GM11168 (cell line): ENCODE results near the gene RUFY1.

Experiments
- in situ Hi-C: fragments of 300-500 bp; cut with MboI; formaldehyde crosslinking; loops from one replicate; pipeline ENCODE4 v1.12.0; 2022; ENCODE audit warnings: low sequenced_read_pairs; ENCODE audit not compliant: unreplicated experiment

RUFY1 gene

DNA sequence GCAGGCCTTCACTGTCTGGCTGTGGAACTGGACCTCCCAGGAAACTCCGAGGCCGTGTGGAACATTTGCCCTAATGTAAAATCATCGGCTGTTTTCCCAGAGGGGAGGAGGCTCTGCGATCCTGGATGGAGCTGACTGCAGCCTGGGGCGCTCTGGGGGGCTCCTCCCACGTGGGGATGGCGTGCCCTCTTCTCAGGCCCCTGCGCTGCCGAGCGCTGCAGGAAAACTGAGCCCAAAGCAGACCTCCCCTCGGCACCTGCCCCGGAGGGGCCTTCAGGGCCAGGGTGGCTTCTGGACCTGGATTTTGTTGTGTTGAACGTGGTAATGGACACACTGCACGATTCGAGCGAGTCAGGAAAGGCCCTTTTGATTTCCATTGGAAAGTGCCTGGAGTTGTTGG lies 49.2 kb downstream of the RUFY1 start:
- in situ Hi-C loops: no loop called here

DNA sequence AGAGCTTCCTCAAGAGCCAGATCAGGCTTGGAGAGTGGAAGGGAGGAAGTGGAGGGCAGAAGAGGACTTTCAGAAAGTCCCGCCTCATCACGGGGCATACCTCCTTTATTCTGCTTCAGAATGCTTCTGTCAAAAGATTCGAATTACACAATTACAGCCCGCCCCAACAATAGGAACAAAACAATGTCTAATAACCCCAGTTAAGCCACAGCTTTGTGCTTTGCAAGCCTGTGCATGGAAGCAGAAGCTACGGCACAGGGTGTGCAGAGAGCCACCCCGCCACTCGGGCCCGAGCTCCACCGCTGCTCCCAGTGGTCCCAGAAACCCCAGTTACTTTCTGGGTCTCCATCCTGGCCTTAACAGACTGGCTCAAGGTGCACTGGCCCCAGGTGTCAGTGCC lies 49.6 kb downstream of the RUFY1 start:
- in situ Hi-C loops: no loop called here

DNA sequence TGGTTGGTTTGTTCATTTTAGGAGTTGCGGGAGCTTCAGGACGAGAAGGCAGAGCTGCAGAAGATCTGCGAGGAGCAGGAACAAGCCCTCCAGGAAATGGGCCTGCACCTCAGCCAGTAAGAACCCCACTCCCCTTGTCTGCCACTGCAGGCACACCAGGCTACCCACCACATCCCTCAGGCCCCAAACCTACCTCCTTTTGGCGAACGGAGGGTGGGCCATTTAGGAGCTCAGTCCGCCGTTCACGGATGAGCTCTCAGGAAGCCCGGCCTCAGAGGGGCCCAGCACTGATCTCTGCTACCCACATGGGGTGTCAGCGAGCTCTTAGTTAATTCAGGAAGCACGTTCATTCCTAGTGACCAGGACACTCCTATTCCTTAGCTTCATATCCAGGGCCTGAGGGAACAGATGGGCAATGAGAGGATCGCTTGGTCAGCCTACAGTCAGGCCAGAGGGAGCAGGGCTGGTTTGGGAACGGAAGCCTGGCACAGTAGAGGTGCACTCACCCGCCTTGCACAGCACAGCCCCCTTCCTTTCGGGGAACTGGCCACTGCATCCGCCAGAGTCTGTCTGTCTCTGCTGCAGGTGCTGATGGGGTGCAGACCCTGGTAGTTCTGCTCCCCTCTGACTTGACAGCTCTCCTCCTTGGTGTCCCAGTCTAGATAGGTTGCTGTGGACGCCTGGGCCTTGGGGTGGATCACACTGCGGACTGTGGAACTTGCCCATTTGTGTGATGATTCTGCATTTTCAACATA lies 51.7 kb downstream of the RUFY1 start:
- in situ Hi-C loops: no loop called here

DNA sequence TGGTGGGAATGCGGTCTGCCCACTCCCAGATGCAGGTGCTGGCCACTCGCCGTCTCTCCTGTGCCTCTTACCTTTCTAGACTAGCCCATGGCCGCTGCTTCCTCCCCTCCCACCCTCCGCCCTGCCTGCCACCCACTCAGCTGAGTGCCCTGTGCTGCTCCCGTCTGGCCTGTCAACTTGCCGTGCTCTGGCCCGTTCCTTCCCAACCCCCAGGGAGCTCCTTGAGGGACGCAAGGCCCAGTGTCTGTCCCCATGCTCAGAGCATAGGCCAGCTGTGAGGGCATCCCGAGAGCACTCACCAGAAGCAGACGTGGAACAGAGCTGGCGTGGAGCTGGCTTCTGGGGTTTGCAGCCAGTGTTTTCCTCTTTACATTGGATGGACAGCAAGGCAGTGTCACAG lies 53.0 kb downstream of the RUFY1 start:
- in situ Hi-C loops: no loop called here

DNA sequence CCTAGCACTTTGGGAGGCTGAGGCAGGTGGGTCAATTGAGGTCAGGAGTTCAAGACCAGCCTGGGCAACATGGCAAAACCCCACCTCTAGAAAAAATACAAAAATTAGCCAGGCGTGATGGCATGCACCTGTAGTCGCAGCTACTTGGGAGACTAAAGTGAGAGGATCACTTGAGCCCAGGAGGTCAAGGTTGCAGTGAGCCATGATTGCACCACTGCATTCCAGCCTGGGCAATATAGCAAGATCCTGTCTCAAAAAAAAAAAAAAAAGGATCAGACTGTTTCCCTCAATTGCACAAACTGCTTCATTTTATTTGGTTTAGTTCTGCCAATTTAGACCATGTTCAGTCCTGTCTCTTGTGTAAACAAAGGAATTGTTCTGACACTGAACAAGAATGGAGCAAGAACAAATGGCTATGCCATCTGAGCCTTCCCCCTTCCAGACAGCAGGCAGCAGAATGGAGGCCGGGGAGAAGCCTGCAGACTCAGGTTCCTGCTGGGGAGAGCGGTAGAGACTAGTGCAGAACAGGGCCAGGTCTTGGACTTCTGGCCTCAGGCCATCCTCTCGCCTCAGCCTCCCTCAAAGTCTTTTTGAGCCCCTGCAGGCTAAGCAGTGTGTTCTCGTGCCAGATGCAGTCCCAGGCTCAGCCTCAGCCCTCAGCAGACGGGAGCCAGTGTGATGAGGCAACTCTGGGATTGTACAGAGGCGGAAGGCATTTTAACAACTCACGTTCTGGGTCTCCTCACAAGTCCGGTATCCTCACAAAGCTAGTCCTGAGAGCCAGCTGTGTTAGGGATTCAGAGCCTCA lies 54.9 kb downstream of the RUFY1 start:
- in situ Hi-C loops: no loop called here

DNA sequence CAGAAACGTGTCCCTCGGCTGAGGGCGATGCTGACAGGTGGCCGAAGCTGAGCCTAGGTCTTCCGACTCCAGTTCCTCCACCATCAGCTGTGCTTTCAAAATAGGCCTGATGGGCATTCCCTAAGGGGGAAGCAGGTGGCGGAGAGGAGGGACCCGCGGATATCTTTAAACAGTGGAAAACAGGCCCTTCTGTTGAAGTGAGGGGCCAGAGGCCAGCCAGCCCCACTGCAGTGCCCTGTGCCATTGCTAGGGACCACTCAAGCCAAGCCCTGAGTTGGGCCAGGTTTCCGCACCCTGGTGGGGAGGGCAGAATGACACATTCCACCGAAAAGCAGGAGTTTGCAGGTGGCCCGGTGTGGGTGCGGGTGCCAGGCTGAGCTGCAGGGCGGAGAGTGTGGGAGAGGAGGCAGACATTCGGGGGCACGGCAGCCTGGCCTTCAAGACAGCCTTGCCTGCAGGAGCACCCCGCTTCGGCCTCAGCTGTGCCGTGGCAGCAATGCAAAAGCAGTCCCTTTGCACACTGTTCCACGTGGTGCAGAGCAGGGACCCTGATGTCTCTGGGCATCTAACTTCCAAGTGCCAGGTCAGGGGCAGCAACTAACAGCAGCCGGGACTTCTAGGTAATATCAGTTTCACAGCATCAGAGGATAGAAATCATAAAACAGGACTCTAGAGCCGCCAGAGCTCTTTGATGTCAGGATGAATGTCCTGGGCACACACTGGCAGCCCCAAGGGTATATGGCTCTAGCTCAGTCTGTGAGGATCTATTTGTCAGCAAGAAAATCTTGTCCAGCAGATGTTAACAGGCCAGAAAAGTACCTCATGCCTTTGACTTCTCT lies 55.9 kb downstream of the RUFY1 start:
- in situ Hi-C loops: no loop called here

DNA sequence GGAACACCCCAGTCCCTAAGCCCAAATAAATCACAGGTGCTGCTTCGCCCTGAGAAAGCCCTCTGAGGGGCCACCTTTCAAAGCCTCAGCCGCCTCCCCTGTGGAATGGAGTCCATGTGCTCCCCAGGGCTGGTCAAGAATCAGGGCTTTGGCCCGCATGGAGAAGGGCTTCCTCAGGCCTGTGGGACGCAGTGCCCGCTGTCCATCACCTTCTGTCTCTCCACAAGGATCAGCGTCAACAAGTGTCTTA lies 56.5 kb downstream of the RUFY1 start:
- in situ Hi-C loops: no loop called here

DNA sequence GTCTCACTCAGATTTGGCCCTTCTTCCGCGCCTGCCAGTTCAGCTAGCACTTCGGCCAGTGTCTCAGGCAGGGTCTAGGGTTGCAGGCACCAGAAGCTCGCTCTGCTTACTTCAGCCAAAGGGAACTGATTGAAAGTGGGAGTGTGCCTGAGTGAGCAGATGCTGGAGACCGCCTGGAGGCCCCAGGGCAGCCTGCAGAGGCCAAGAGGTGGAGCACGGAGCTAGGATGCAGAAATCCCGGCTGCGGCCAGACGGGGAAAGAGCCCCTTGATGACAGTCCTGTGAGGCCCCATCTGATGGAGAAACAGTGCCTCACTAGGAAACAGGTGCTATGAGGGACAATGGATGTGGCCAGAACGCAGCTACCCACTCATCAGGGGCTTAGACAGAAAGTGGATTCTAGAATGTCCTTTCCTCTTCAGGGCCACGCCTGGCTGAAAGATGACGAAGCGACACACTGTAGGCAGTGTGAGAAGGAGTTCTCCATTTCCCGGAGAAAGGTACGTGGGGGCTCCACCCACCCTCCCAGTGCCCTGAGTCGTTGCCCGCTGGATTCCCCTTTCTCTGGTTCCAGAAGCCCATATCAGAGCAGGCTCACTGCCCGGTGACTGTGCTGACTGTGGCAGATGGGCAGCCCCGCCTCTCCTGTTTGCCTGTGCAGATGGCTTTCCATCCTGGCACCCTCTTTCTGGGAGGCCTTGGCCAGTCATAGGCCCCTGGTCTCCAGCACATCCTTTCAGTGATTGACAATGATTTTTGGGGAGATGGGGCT lies 57.0 kb downstream of the RUFY1 start:
- in situ Hi-C loops: no loop called here

DNA sequence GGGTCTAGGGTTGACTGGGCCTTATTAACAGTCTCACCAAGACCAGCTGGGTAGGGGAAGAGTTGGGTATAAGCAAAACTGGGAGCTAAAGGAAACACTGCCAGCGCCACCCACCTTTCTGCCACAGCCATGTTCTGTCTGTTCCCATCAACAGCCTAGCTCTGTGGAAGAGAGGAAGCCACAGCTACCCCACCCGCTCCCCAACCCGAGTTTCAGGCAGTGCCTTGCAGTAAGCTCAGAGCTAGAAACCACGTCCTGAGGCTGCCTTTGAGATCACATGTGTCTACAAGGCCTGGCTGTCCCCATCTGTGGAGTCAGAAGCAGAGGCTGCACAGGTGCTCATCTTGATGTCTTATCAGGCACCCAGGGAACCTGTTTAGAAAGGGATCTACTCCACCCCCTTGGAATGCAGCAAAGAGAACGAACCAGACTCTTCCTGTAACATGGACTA lies 57.8 kb downstream of the RUFY1 start:
- in situ Hi-C loops: no loop called here

DNA sequence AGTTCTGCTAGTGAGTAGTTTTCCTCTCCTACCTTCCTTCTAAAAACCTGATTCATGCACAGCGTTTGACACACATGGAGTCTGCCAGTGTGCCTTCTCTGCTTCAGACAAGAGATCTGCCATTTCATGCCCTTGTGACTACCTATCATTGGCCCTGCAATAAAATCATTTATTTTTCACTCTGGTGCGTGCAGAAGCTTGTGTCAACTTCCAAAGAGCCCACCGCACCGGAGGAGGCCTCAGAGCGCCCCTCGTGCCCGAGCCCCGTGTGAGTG lies 59.4 kb downstream of the RUFY1 start:
- in situ Hi-C loops: no loop called here

DNA sequence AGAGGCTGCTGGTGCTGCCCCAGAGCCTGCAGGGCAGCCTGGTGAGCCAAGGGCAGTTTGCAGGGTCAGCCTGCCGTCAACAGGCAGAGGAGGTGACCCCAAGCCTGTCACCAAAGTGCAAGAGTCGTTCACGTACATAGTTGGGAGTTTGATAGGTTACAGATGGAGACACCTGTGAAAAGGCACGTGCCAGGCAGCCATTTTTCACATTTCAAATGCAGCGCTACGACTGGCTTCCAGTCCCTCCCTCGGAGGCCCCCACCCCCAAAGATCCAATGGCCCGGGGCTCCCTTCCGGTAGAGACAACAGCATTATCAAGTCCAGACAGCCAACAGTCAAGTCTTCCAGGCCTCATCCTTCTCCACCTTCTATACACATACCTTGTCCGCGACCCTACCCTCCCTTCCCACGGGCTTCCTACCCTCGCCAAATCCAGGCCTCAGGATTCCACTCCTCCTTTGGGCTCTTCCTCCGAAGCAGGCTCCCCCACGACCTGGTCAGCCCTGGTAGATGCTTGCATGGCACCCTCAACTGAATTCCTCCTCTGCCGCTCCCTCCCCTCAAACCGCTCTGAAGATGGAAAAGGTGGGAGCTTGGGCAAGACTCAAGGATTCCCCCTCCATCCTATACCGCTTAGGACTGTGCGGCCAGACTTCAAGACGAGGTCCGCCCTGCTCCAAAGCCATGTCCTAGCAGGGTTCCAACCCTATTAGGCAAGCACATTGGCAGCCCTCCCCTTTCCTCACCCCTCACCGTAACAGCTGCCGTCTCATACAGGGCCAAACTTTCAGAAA lies 60.0 kb downstream of the RUFY1 start:
- in situ Hi-C loops: no loop called here

DNA sequence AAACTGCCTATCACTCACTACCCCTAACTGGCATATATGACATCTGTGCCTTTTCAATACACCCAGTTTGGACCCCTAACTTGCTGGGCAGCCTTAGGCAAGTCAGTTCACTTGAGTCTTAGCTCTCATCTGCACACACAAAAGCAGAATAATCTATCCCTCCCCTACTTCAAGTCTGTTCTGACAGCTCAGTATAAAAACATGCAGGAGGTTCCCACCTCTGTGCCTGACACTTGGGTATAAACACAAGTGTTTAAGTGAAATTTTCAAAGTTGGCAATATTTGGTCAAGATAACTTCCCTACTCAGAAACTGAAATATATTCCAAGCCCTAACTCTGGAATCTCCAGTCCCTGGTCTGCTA lies 60.5 kb downstream of the RUFY1 start:
- in situ Hi-C loops: no loop called here

DNA sequence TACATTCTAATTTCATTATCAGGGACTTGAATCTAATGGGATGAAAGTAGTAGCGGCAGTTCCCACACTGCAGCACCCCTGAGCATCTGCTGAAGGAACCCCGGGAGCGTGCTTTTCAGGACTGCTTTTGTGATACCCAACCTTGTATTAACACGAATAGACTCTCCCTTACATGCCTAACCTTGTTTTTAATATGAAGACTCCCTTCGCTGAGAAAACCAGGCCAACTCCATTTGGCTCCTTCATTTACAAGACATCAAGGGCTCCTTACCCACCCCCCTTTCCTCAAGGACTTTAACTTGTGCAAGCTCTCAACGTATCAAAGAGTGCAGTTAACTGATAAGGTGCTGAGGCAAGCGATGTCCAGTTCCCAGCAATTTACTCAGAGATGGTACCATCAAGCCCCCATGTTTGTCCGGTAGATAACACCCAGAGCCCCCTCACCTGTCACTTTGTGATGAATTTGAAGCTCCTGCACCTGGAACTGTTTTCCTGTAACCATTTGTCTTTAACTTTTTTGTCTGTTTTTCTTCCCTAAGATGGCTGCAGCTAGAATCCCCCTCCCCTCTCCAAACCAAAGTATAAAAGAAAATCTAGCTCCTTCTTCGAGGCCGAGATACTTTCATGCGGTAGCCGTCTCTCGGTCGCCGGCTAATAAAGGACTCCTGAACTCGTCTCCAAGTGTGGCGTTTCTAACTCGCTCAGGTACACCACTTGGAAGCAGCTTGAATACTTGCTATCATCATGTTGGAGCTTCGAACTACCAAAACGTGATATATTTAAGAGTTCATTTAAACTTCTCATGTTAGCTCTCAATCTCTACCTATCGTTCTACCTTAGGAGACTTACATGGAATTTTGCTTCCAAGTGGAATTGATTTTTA lies 62.5 kb downstream of the RUFY1 start:
- in situ Hi-C loops: no loop called here

DNA sequence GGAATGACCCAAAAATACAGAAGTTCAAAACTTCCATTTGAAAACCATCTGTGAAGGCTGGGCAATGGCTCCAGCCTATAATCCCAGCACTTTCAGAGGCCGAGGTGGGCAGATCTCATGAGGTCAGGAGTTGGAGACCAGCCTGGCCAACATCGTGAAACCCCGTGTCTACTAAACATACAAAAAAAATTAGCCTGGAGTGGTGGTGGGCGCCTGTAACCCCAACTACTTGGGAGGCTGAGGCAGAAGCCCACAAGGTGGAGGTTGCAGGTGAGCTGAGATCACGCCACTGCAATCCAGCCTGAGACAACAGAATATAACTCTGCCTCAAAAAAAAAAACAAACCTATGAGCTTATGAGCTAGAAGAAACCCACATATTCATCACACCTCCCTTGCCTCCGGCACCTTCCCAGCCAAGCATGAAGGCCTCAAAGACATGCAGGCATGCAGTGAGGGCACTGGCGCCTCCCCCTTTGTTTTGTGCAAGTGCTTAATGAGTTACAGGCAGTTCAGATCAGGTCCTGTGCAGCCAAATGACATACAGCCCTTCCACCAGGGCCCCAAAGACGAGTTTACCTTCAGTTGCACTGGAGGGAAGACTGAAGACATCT lies 63.2 kb downstream of the RUFY1 start:
- in situ Hi-C loops: no loop called here

DNA sequence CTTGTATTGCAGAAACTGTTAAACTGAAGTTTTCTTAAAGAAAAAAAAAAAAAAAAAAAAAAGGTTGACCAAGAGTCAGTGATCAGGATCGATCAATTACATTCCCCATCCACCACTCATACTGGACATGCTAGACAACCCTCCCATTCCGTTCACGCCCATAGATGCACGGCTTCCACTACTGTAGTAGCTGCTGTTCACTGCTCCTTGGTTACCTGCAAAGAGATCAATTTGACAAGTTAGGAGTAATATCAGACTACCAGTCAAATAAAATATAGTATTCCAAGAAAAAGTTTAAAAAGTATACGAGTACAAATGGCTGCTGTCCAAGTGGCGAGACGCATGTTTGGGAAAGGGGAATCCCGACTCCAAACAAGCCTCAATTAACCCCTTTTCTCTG lies 64.4 kb downstream of the RUFY1 start:
- in situ Hi-C loops: no loop called here

DNA sequence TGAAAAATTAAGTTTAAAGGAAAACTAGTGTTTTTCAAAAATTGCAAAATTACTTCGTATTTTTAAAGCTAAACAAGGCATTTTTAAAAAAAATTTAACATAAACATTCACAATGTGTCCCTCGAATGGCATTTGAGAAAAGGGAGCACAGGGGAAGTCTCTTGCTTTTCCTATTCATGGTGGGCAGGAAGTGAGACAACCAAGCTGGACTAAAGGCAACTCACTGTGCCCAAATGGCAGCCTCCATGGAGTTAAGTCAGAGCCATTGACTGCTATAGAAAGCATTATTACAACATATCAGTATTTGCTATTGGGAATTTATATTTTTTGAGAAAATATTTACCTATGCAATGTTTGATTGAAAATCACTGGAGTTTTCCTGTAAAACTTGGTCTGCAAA lies 64.8 kb downstream of the RUFY1 start:
- in situ Hi-C loops: no loop called here

DNA sequence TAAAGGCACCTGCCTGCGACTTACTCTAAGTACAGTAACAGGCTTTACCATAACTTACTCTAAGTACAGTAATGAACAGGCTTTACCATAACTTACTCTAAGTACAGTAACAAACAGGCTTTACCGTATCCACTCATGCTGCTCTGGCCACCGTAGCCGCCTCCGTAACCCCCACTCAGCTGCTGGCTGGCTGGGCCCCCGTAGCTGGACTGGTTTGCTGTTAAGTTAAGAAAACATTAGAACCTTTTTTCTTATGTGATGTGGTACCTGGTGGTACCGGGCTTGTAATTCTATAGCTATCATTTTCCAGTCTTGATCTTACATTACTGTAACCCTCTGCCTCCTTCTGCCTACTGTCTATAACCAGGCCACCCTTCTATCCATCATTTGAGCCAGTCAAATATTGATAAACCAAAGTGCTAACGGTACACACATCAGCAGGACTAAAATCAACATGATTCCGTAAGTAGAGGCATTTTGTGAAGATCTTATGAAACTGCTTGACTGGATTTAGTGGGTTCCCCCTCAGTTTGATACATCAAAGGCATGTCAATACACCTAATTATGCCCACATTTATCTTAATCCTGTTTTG lies 65.7 kb downstream of the RUFY1 start:
- in situ Hi-C loops: no loop called here

DNA sequence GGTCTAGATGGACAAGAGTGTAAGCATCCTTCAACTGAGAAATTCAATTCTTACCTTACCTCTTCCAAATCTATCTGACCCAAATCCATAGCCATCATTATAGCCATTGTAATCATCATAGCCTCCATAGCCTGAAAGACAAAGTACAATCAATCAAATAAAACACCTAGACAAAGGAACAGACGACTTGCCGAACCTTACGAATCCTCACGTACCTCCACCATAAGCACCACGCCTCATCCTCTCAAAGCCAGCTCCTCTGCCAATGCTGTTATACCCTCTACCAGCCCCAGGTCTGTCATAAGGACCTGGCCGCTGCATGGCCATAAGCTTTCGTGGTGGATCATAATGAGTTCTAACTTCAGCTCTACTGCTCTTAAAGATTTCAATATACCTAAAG lies 67.6 kb downstream of the RUFY1 start:
- in situ Hi-C loops: no loop called here
